Measurements from ENCODE around the gene CDAN1. TPM values are rescaled to one million over a fixed set of nuclear protein-coding genes. Genes with fewer than 3 reads are reported as not detected.

The CDAN1 gene
- total RNA-seq, 4 donors from 2014 or later = 8.9 to 12.8 (median 11.3) TPM

- Histone ChIP-seq H3K4me1 (peaks cover 0 to 19% (median 6%) of the 10 kb centered on the region in 4 donors), H3K27ac (replicated peaks in 1 of 4) (no peak overlapping the region), H3K36me3 (peaks cover 58 to 100% (median 96%) of the 10 kb centered on the region in 4 donors), H3K4me3 (no peak overlapping the region), H3K9me3 (no peaks in the 10 kb centered on the region), H3K27me3 (no peaks in the 10 kb centered on the region)
- DNase-seq (ENCODE audit: extremely low spot score) = no peak
- no peak for TF ChIP-seq POLR2A (IDR thresholded peaks at IDR 0.05; ENCODE audit: low read depth)
- TF ChIP-seq CTCF (IDR thresholded peaks at IDR 0.05) = no peak
- no peak for TF ChIP-seq POLR2AphosphoS5 (IDR thresholded peaks at IDR 0.05)
- no peak for TF ChIP-seq EP300 (IDR thresholded peaks at IDR 0.05)
- intact Hi-C loops (cut with DNase I) = no loop called here
- WGBS = 93% methylated on average over 1 of the region's 1 CpG
Observed at GRCh38 chr15:42675021-42675420, 61.9 kb downstream of the CDAN1 start.

- Histone ChIP-seq H3K27me3 (no peaks in the 10 kb centered on the region), H3K4me1 (peaks cover 0 to 18% (median 6%) of the 10 kb centered on the region in 4 donors), H3K27ac (replicated peaks in 1 of 4) (no peak overlapping the region), H3K36me3 (peaks cover 52 to 100% (median 95%) of the 10 kb centered on the region in 4 donors), H3K9me3 (no peaks in the 10 kb centered on the region), H3K4me3 (no peak overlapping the region)
- intact Hi-C loops (cut with DNase I) = no loop called here
- WGBS = 98% methylated on average over 6 of the region's 6 CpGs
- no peak for TF ChIP-seq CTCF (IDR thresholded peaks at IDR 0.05)
- TF ChIP-seq POLR2AphosphoS5 (IDR thresholded peaks at IDR 0.05) = no peak
- no peak for TF ChIP-seq POLR2A (IDR thresholded peaks at IDR 0.05; ENCODE audit: low read depth)
- no peak for TF ChIP-seq EP300 (IDR thresholded peaks at IDR 0.05)
- no peak for DNase-seq (ENCODE audit: extremely low spot score)
Observed at GRCh38 chr15:42674472-42674871, 62.5 kb downstream of the CDAN1 start.

Other genes with a start within 250 kb of the CDAN1 start
- 100 to 1,000 TPM; 312 to 568 (median 428) TPM for gene ZNF106, start 246.0 kb downstream of the CDAN1 start, total RNA-seq
- gene SNAP23, start 241.5 kb downstream of the CDAN1 start, total RNA-seq = 10 to 100 TPM; 48.6 to 76.2 (median 55.1) TPM
- gene LRRC57, start 188.3 kb downstream of the CDAN1 start, total RNA-seq = 10 to 100 TPM; 12.8 to 20.1 (median 17.3) TPM
- gene HAUS2, start 188.3 kb downstream of the CDAN1 start, total RNA-seq = 10 to 100 TPM; 13.2 to 28.2 (median 16.0) TPM
- gene STARD9, start 161.5 kb downstream of the CDAN1 start, total RNA-seq = 10 to 100 TPM; 14.2 to 46.9 (median 33.3) TPM
- 10 to 100 TPM; 19.4 to 33.0 (median 25.1) TPM for gene TTBK2, start 183.7 kb upstream of the CDAN1 start, total RNA-seq